CD14-positive monocyte (primary cell): ENCODE data around the gene SELENOM. TPM values are rescaled to one million over a fixed set of nuclear protein-coding genes. Genes with fewer than 3 reads are reported as not detected.

Experiments
- DNase-seq, 3 donors: peaks; one replicate each; pipeline ENCODE4 v3.0.0-alpha.2; 2011 to 2022
- H2AFZ ChIP-seq: 2 replicates; pipeline ENCODE4 v1.6.0; 2012; ENCODE audit warnings: mild to moderate bottlenecking, low read depth, low read length, inconsistent platforms; ENCODE audit not compliant: insufficient read depth, poor library complexity, severe bottlenecking
- H3K27ac ChIP-seq, 2 donors: 1 replicate in 1 of 2; 2 replicates in 1 of 2; pipeline ENCODE4 v1.5.1; 2012 to 2013; ENCODE audit warnings: low read length in 2 of 2, control low read depth in 1 of 2, inconsistent platforms in 1 of 2, low read depth in 1 of 2, mild to moderate bottlenecking in 1 of 2
- H3K27me3 ChIP-seq, 2 donors: one replicate each; pipeline versions ENCODE4 v1.6.0 to v1.6.1; 2011 to 2013; ENCODE audit warnings: low read length in 2 of 2; ENCODE audit not compliant: control insufficient read depth in 2 of 2, insufficient read depth in 2 of 2
- H3K36me3 ChIP-seq, 2 donors: replicated peaks in 1 of 2; 1 replicate in 1 of 2; 2 replicates in 1 of 2; pipeline versions ENCODE4 v1.5.1 to v1.6.1; 2012 to 2013; ENCODE audit warnings: low read length in 2 of 2, control low read depth in 1 of 2, inconsistent platforms in 1 of 2, mild to moderate bottlenecking in 1 of 2; ENCODE audit not compliant: insufficient read depth in 2 of 2, control insufficient read depth in 1 of 2
- H3K4me1 ChIP-seq, 2 donors: 1 replicate in 1 of 2; 2 replicates in 1 of 2; pipeline versions ENCODE4 v1.5.1 to v1.6.1; 2012 to 2013; ENCODE audit warnings: low read length in 2 of 2, control low read depth in 1 of 2, inconsistent platforms in 1 of 2, mild to moderate bottlenecking in 1 of 2, moderate library complexity in 1 of 2; ENCODE audit not compliant: insufficient read depth in 2 of 2, control insufficient read depth in 1 of 2
- H3K4me2 ChIP-seq: replicated peaks from 2 replicates; pipeline ENCODE3; 2012; ENCODE audit warnings: low read length, moderate library complexity, mild to moderate bottlenecking; ENCODE audit not compliant: poor library complexity, severe bottlenecking; ENCODE audit errors: extremely low read depth
- H3K4me3 ChIP-seq, 3 experiments: fragments of 200-600 bp in 1 of 3; sonication (generic) in 1 of 3; replicated peaks in 1 of 3; 1 replicate in 2 of 3; 2 replicates in 1 of 3; pipeline ENCODE4 v1.5.1; 2011 to 2013; ENCODE audit warnings: low read length in 3 of 3, mild to moderate bottlenecking in 3 of 3, control low read depth in 2 of 3, low read depth in 2 of 3, inconsistent platforms in 1 of 3, moderate library complexity in 1 of 3
- H3K79me2 ChIP-seq: 2 replicates; pipeline ENCODE4 v1.6.0; 2012; ENCODE audit warnings: mild to moderate bottlenecking, control low read depth, inconsistent platforms, low read length, moderate library complexity; ENCODE audit not compliant: insufficient read depth
- H3K9ac ChIP-seq: 2 replicates; pipeline ENCODE4 v1.6.0; 2017; ENCODE audit warnings: low read length, mild to moderate bottlenecking; ENCODE audit not compliant: insufficient read depth, poor library complexity, severe bottlenecking
- H3K9me3 ChIP-seq, 2 donors: replicated peaks in 1 of 2; 1 replicate in 1 of 2; 2 replicates in 1 of 2; pipeline versions ENCODE4 v1.5.1 to v1.6.1; 2012 to 2013; ENCODE audit warnings: low read length in 2 of 2, control low read depth in 1 of 2; ENCODE audit not compliant: control insufficient read depth in 1 of 2, insufficient read depth in 1 of 2
- H4K20me1 ChIP-seq: 2 replicates; pipeline ENCODE4 v1.6.0; 2012; ENCODE audit warnings: mild to moderate bottlenecking, low read length, control low read depth, moderate library complexity; ENCODE audit not compliant: insufficient read depth
- H3K27ac Mint-ChIP-seq, 7 donors: one replicate each; pipeline ENCODE4 v1.8.0; 2020; ENCODE audit warnings: mild to moderate bottlenecking in 7 of 7, mixed read lengths in 7 of 7, moderate library complexity in 6 of 7, inconsistent platforms in 2 of 7
- H3K27me3 Mint-ChIP-seq, 3 donors: one replicate each; pipeline ENCODE4 v1.8.0; 2021 to 2022; ENCODE audit warnings: low read depth in 3 of 3, mild to moderate bottlenecking in 3 of 3, mixed read lengths in 3 of 3, moderate library complexity in 3 of 3, inconsistent platforms in 1 of 3
- H3K36me3 Mint-ChIP-seq, 2 donors: one replicate each; pipeline ENCODE4 v1.8.0; 2020; ENCODE audit warnings: mixed read lengths in 2 of 2, inconsistent platforms in 1 of 2, mild to moderate bottlenecking in 1 of 2
- H3K4me1 Mint-ChIP-seq: one replicate; pipeline ENCODE4 v1.8.0; 2020; ENCODE audit warnings: mild to moderate bottlenecking, mixed read lengths
- H3K4me3 Mint-ChIP-seq, 2 donors: one replicate each; pipeline ENCODE4 v1.8.0; 2020; ENCODE audit warnings: mild to moderate bottlenecking in 2 of 2, mixed read lengths in 2 of 2, moderate library complexity in 1 of 2
- H3K9me3 Mint-ChIP-seq, 7 donors: one replicate each; pipeline ENCODE4 v1.8.0; 2020 to 2022; ENCODE audit warnings: mixed read lengths in 7 of 7, mild to moderate bottlenecking in 6 of 7, moderate library complexity in 6 of 7, inconsistent platforms in 2 of 7
- CTCF ChIP-seq: fragments of 200-600 bp; IDR thresholded peaks from one replicate; pipeline ENCODE4 v1.8.0; 2022; ENCODE audit warnings: antibody characterized with exemption, mild to moderate bottlenecking
- WGBS: methylation state at CpG from one replicate; pipeline ENCODE4 v1.1.5; 2013; ENCODE audit warnings: missing lambda C conversion rate; ENCODE audit not compliant: insufficient coverage; 5-methylcytosine and 5-hydroxymethylcytosine counted together
- intact Hi-C, 2 donors: fragments of 100-400 bp; cut with micrococcal nuclease; formaldehyde crosslinking; loops; one replicate each; pipeline versions ENCODE4 v1.15.0 to v1.15.1; 2023
- polyA plus RNA-seq, 3 donors: library from polyadenylated mRNA; depleted of rRNA in 1 of 3; unstranded in 2 of 3; stranded (reverse) in 1 of 3; fragments of 300-500 nt in 2 of 3; fragments of >200 nt in 1 of 3; fragmentation: Illumina TruSeq in 2 of 3; gene quantifications; 1 replicate in 2 of 3; 2 replicates in 1 of 3; pipeline ENCODE4 v1.2.3, GENCODE V29; 2012 to 2021

Gene SELENOM
- polyA plus RNA-seq, 3 donors: 3.2 to 7.6 (median 3.4) TPM

GRCh38 chr22:31122532-31123291 lies 15.3 kb upstream of the SELENOM start, which contains the start of gene INPP5J:
INPP5J (plus strand) TSS chr22:31122966; CDS start chr22:31123015, 49 bp downstream.
- no peaks in the 10 kb centered on the region for H3K9me3 ChIP-seq
- no peak within 1 kb of the TSS for H3K4me3 ChIP-seq
- 61% methylated on average over 7 of the region's 10 CpGs for WGBS
- no peak within 1 kb of the TSS for H3K9ac ChIP-seq
- H3K36me3 Mint-ChIP-seq: no peaks in the 10 kb centered on the region
- intact Hi-C loops: no loop called here
- no peaks in the 10 kb centered on the region for H4K20me1 ChIP-seq
- H3K27me3 Mint-ChIP-seq: peaks cover 3 to 8% (median 6%) of the 10 kb centered on the region in 3 donors
- H3K4me2 ChIP-seq: no peak within 1 kb of the TSS
- H3K4me1 Mint-ChIP-seq: peaks cover 5% of the 10 kb centered on the region
- no peaks in the 10 kb centered on the region for H3K27me3 ChIP-seq
- peaks cover 0 to under 1% (median 0%) of the 10 kb centered on the region in 7 donors for H3K9me3 Mint-ChIP-seq
- no peak for DNase-seq
- H3K4me1 ChIP-seq: peaks cover 6 to 7% of the 10 kb centered on the region in 2 donors
- H3K79me2 ChIP-seq: no peaks in the 10 kb centered on the region
- H3K36me3 ChIP-seq: no peaks in the 10 kb centered on the region
- peak within 1 kb of the TSS in 1 of 7 donors; percentile 25 for H3K27ac Mint-ChIP-seq
- TF ChIP-seq CTCF: no peak
- H3K4me3 Mint-ChIP-seq: no peak within 1 kb of the TSS
- no peak within 1 kb of the TSS for H3K27ac ChIP-seq
- no peak within 1 kb of the TSS for H2AFZ ChIP-seq

GRCh38 chr22:31122196-31122531 lies 14.8 kb upstream of the SELENOM start:
- H3K4me2 ChIP-seq: no peak overlapping the region
- Mint-ChIP-seq H3K9me3 (no peaks in the 10 kb centered on the region), H3K27me3 (peaks cover 3 to 6% (median 6%) of the 10 kb centered on the region in 3 donors), H3K27ac (no peak overlapping the region), H3K4me1 (peaks cover under 1% of the 10 kb centered on the region), H3K4me3 (no peak overlapping the region), H3K36me3 (no peaks in the 10 kb centered on the region)
- WGBS: 100% methylated on average over 1 of the region's 2 CpGs
- no peak for DNase-seq
- no peaks in the 10 kb centered on the region for H3K79me2 ChIP-seq
- H2AFZ ChIP-seq: no peak overlapping the region
- TF ChIP-seq CTCF: no peak
- no peak overlapping the region for H3K27ac ChIP-seq
- no peaks in the 10 kb centered on the region for H3K9me3 ChIP-seq
- H3K9ac ChIP-seq: no peak overlapping the region
- H3K4me1 ChIP-seq: peaks cover 1 to 2% of the 10 kb centered on the region in 2 donors
- no peaks in the 10 kb centered on the region for H3K27me3 ChIP-seq
- intact Hi-C loops: no loop called here
- H3K36me3 ChIP-seq: no peaks in the 10 kb centered on the region
- H3K4me3 ChIP-seq: no peak overlapping the region
- no peaks in the 10 kb centered on the region for H4K20me1 ChIP-seq
